GM18517 (cell line): ENCODE results near the gene CACNA2D3.

Experiments used
- ATAC-seq: cut with Tn5 transposase; IDR thresholded peaks from one replicate; pipeline ENCODE4 v1.9.1; 2021; ENCODE audit warnings: mild to moderate bottlenecking, moderate library complexity; ENCODE audit not compliant: unreplicated experiment

Gene CACNA2D3

DNA sequence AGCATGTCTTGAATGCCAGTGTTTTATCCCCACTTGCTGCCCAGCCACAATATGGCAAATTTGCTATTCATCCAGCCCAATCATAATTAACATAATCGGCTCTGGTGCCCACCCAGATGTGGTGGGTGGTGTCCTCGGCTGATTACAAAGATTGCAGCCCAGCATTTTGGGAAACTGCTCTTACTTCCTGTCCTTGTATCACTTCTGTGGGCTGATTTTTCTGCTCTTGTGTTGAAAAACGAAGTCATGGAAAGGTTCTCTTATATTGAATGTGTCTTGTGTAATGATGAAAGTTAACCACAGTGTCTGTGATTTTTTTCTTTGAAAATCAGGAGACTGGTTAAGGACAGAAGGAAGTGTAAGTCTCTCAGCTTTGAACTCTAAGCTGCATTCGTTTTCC lies 141.7 kb downstream of the CACNA2D3 start:
- no peak for ATAC-seq

DNA sequence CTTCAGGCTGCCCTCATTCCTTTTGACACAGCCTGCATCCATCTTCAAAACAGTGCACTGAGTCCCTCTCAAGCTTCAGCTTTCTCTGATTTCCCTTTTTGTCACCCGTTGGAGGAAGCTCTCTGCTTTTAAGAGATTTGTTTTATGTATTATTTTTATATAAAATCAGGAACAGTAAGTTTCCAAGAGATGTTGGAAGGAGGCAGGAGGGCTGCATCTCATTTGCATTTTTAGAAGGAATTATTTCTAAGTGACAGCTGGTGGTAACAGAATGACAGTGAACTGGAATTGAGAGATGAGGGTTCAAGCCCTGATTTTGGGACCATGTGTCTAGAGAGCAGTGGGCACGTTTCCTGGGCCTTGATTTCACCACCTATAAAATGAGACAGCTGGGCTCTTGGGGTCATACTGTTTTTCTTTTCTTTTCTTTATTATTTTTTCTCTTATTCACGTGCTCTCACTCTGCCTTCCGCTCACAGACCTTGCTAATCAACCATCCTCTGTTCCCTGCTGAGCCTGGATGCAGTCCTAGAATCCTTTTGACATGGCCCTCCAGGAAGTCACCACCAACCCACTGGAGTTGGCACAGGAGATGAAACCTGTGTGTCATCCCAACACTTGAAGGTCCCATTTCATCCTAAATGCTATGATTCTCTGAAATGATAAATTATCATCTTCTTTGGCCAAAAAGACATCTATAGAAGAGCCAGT lies 148.6 kb downstream of the CACNA2D3 start:
- ATAC-seq = no peak

DNA sequence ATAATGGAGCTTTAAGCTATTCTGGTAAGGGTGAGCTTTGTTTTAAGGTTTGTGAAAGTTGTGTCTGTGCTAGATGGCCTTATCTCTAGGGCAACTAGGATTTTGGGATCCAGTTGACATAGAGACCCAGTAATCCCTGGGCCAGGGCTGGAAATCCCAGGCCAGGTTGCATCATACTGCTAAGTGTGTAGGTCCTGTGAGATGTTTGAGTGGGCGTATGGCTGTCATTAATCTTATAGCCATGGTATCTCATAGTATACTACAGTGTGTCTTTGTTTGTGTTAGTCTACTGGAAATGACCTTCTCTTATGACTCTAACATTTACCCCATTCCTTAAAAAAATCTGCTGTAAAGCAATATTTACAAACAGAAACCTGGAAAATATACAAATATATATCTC lies 151.4 kb downstream of the CACNA2D3 start:
- no peak for ATAC-seq

DNA sequence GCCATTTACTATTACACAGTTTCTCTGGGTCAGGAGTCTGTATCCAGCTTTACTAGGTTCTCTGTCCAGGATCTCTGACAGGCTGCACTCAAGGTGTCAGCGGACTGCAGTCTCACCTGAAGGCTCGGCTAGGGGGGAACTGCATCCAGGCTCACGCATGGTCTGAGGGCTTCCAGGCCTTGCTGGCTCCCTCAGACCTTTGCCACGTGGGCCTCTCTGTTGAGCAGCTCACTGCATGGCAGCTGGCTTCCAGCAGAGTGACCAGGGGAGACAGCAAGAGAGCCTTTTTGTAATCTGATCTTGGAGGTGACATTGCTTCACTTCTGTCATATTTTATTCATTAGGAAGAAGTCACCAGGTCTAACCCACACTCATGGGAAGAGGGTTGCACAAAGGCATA lies 152.3 kb downstream of the CACNA2D3 start:
- no peak for ATAC-seq

DNA sequence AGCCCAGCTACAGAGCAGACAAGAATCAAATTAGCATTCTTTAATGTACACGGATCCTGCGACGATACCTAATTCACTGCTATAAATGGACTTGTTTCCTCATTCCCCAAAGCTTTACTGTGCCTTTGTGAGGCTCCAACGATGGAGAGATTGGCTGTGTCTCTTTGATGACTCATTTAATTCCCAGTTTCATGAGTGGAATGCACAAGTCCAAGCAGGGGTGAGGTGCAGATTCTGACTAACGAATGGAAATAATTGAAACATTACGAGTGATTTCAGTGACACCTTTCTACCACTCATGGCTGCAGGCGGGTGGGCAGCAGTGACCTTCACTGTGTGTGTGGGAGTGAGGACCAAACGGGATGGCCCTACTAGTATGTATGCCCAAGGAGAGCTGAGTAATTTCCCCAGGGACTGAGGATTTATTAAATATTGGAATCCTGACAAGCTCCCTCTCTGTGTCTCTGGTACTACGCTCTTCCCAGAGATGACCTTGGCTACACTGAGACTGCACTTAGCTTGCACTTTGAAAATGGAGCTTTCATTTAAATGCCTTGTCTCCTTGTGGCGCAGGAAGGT lies 156.7 kb downstream of the CACNA2D3 start:
- no peak for ATAC-seq

DNA sequence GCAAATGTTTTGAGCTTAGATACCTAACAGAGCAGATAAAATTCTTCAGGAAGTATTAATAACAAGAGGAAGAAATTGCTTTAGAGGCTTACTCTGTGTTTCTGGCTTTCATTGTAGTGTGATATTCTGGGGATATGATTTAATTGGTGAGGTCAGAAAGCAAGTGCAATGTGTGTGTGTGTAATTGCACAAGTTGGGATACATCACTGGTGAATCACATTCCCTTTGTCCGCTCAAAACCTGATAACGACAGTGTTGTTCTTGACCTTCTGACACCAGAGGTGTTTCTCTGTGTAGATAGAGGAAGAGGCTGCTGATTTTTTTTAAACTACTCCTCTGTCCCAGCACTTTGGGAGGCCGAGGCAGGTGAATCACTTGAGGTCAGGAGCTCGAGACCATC lies 161.1 kb downstream of the CACNA2D3 start:
- no peak for ATAC-seq

DNA sequence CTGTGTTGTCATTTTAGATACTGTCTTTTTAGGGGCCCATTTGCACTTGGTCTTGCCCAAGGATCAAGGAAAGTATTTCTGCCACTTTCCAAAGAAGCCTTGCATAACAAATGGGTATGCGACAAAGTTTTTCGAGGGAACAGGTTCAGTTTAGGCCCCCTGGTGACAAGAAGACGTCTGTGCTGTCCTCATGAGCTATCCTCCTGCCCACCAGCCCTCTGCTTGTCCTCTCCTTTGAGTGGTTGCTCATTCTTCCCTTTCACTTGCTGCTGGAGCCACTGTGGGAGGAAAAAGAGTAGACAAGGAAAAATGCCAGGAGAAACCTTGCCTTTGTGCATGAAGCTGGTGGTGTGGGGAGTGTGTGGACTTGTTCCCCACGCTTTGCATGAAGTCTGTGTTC lies 171.9 kb downstream of the CACNA2D3 start:
- ATAC-seq = no peak

DNA sequence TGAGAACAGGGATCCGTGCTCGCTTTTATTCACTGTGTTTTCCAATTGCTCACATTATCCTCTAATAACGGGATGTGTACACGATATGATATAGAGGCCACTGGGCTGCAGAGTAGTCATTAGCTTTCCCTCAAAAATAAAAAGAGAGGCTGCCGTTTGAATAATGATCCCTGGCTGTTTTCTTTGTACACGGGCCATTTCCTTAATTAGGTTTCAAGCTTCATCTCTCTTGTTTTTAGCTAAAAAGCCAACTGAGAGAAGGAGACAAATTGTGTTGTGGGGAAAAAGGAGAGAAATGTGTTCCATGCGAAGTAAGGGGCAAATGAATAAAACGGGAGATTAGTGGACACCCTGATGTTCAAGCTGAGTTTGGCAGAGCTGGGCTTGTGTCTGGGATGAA lies 174.2 kb downstream of the CACNA2D3 start:
- ATAC-seq = no peak

DNA sequence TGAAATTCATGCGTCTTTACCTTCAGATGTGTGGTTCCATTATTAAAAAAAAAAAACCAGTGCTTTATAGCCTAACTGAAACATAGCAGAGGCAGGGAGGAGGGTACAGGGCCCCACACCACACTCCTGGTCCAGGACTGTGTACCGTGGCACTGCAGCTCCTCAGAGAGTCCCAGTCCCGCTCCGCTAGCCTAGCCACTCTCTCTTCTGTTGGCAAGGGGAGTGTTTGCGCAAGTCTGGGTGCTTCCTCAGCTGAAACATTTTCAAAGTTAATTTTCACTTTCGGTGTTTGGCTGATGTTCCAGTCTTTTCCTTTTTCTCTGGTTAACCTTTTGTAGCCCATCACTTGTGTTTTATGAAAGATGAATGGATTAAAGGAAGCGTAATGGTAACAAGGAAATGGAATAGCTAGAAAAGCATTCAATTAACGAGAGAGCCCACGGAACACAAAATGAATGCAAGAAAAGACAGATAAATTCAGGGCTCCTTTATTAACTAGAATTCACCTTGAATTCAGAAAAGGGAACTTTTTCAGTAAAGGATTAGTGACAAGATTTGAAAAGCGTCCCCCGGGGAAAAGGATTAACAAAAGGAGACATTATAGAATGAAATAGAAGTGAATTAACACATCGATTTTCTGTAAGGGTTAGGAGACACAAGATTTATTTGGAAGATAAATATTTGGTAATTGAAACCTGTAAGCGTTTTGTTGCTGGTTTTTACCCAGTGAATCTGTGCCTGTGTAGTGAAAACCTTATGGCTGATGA lies 177.0 kb downstream of the CACNA2D3 start:
- ATAC-seq = no peak

DNA sequence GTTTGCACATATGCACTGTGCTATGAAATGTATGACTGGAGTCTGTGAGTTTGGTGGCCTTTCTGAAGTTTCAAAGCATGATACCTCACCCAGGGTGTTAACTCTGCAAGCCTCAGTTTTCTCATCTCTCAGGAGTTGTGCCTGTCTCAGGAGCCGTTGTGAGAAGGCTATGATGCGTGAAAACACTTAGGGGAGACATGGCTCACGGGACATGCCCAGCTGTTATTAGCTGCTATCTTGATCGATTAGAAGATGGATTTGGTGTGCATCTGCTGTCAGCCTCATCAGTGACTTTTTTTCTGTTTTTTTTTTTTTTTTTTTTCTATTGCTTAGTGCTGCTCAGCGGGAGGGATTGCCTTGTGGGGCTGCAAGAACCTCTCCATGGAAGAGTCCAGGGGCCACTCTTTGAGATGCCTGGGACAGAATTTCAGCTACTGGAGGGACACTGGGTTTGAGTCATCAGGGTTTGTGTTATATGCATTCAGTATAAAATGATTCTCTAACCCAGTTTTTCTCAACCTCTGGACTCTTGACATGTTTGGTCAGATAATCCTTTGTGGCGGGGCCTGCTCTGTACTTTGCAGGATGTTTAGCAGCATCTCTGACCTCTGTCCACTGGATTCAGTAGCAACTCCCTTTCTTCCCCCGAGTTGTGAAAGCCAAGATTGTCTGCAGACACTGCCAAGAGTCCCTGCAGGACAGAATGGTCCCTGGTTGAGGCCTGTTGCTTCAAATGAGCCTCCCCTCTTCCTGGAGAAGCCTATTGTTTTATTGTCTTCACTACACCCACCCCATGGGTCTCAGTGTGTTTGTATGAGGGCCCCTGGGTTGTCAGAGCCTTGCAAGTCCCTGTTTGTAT lies 181.4 kb downstream of the CACNA2D3 start:
- ATAC-seq = no peak

DNA sequence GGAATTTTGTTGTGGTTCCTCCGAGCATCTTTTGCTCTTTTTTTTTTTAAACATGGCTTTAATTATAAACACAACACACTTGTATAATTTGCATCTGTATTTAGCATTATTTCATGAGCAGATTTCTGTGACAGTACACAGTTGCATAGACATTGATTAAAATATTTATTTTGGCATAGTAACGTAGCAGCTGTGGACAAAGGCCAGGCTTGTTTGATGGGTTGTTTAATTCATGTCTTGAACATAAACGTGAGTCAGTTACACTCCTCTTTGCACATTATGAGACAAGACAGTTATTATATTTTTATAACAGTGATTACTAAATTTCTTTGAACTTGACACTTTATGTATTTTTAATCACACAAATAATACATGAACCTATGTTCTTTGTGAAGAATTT lies 182.5 kb downstream of the CACNA2D3 start:
- no peak for ATAC-seq

DNA sequence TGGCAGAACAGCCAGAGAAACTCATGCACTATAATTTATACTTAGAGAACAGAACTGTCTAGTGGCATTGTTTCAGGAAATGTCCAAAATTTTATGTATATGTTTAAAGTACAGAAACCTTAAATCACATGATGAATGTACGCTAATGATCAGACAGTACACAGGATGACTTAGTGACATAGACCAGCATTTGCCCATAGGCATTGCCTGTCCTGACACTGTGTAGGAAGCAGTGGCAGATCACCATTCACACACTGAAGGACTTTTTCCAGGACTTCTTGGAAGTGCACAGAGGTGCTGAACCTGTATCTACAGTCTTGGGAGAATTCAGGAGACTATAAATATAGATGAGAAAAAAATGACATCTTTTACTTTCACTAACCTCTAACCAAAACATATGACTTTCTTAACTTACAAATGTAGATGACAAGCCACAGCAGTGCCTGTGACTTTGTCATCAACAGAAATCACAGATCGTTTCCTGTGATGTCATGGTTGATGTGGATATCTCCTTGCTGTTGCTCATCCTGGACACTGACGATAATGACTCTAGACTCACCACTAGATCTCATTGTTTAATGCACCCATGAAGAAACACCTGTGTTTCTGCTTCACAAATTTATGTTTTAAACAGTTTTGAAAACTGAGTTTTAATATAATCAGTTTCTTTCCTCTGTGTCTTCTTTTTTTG lies 183.2 kb downstream of the CACNA2D3 start:
- no peak for ATAC-seq

DNA sequence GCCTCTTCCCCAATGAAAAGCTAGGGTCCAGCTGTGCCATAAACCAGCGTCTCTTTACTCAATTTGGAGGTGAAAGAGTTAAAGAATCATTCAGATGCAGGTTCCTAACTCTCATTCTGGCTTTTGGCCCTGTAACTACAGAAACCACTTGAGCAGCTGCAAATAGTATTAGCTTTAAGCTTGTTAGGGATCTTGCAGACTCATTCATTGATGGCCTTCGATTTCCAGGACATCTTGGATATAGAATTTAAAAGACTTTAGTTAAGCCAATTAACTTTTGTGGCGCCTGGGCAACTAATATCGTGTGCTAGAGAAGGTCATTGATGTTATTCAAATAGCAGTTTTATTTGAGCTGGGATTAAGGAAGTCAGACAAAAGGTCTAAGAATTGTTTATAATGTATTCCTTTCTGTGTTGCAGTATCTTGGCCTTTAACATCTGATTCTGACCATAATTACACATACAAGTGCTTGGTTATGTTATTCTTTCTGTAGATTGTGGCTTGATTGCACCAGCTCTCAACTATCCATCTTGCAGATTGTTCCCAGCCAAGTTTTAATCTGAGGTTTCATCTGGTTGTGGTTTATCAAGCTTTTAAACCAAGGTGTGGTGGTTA lies 185.3 kb downstream of the CACNA2D3 start:
- no peak for ATAC-seq

DNA sequence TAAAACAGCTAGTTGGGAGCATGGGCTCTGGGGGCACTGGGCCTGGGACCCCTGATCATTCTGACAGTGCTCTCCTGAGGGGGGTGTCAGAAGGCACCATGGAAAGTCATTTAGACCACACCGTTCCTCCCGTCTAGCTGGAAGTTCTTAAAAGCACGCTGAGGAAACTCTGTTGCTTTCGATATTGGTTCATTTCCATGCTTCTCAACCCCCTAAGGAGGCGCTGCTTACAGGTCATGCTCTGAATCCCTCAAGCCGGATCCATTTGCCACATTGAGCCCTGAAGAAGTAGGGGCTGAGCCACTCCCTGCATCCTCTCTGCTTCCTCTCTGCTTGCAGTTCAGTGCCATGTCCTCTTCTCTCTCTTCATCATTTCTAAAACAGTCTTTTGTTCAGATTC lies 187.2 kb downstream of the CACNA2D3 start:
- ATAC-seq = no peak

DNA sequence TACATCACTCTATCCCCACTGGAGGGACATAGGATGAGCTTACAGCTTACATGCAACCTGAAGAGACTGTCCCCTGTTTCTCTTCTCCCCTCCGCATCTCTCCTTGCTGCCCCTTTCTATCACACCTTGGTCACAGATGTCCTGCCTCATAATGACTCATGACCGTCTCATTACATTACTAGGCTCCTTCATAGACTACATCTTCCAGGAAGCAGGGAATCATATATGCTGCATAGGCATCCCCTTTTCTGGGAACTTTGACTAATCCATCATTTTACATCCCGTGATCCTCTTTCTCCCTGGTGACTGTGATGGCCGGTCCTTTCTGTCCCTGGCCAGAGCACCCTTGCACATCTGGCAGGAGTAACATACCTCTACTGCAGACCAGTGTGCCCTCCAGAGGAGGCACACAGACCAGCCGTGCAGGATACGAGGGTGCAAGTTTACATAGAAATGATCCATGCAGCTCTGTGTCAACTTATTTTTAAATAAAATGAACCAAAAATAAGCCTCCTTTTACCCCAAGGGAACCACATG lies 188.9 kb downstream of the CACNA2D3 start:
- ATAC-seq = no peak

DNA sequence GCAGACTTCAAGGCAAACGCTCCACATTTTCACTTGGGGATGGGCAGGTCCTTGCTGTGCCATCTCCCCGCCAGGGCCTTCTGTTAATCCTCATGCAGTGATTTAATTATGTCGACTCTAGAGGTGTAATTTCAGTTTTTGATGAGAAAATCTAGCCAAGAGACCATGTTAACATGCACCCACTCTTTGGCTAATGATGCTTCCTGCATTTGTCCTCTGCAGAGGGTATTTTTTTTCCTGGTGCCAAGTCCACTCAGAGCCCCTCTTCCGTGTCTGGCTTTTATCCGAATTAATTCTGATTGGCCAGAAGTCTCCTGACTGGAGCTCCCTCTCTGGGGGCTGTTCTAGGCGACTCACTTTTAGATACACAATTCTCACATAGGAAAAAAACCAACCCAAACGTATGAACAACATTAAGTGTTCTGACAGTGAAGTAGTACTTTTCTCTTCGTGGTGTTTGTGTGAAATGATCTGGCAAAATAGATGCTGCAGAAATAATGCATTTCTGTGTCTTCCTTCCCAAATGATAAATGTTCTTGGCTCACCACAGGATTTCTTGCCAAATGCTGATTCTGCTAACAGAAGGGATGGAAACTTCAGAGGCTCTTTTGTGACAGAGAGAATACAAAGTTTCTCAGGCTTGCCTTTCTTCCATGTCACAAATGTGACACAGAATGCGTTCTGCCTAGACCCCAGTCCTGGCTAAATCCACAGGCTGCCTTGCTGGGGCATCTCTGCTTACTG lies 190.0 kb downstream of the CACNA2D3 start:
- no peak for ATAC-seq

DNA sequence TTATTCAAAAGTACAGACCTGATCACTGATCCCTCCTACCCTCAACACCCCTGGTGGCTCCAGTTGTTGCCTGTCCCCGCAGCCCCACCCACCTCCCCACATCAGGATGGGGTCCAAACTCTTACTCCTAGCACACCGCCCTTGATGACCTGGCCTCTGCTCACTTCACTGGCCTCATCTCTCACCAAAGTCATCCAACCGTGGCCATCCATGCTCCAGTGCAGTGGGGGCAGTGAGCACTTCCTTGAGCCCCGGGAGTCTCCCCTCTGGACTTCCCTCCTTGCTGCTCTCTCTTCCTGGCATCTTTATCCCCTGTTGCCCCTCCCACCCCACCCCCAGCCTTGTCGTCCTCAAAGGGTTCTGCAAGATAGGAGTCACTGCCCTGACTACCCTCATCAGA lies 191.1 kb downstream of the CACNA2D3 start:
- ATAC-seq = no peak

DNA sequence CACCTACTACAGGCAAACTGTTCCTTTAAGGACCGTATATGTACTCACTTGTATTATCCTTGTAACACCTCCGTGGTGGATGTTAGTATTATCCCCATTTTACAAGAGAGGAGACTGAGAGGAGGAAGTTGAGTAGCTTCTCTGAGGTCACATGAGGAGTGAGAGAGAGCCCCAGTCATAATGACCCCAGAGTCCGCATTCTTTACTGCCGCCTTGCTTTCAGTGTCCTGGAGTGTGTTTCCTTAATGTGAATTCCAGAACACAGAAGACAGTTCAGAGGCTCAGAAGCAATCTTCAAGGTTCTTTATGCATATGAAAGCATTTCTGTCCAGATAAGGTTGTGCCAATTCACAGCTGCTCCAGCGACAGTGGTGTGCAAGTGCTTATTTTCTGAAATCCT lies 199.2 kb downstream of the CACNA2D3 start:
- no peak for ATAC-seq

DNA sequence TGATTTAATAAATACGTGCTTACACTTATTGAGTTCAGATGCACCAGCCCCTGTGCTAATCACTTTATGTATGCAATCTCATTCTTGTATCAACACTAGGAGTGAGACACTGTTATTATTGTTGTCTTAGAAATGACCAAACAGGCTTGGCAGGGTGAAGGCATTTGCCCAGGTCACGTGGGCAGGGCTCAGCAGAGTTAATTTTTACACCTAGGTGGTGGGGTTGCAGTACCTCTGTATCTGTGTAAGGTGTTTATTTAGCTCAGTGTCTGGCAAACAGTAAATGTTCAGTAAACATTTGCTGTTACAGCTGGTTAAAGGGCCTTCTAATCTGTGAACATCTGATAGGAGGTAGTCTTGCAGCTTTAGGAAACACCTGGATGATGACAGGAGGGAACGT lies 200.0 kb downstream of the CACNA2D3 start:
- ATAC-seq = no peak
